Gastrocnemius medialis (tissue), 4 donors: ENCODE results near the gene SLAMF8.

Experiments used
- POLR2A ChIP-seq, 2 donors: fragments of 450-650 bp; IDR thresholded peaks; one replicate each; pipeline ENCODE4 v1.6.1; 2017; ENCODE audit warnings: antibody characterized with exemption in 2 of 2, mild to moderate bottlenecking in 2 of 2, moderate library complexity in 2 of 2
- TF ChIP-seq, protein P1 (sequence below), 5 experiments: fragments of 450-650 bp in 3 of 5; fragments of 200-600 bp in 2 of 5; sonication (generic) in 2 of 5; IDR thresholded peaks in 4 of 5; conservative IDR thresholded peaks in 1 of 5; 1 replicate in 4 of 5; 2 replicates in 1 of 5; pipeline ENCODE4 v1.5.1; 2016 to 2019; ENCODE audit warnings: antibody characterized with exemption in 5 of 5, mild to moderate bottlenecking in 3 of 5, moderate library complexity in 3 of 5

DNA sequence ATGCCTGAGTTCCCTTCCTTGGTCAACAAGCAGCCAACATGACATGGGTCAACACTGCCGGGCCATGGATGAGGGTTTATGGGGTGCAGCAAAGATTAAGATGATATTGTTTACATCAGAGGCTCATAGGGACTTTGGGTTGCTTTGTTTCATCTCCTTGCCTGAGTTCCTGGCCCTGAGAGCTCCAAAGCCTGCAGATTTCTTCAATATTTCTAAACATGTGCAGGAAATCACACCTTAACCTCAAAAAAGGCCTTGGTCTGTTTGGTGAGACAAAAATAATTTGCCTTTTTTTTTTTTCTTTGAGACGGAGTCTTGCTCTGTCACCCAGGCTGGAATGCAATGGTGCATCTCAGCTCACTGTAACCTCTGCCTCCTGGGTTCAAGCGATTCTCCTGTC lies 876 bp downstream of the SLAMF8 start:
- TF ChIP-seq, protein P1, sequence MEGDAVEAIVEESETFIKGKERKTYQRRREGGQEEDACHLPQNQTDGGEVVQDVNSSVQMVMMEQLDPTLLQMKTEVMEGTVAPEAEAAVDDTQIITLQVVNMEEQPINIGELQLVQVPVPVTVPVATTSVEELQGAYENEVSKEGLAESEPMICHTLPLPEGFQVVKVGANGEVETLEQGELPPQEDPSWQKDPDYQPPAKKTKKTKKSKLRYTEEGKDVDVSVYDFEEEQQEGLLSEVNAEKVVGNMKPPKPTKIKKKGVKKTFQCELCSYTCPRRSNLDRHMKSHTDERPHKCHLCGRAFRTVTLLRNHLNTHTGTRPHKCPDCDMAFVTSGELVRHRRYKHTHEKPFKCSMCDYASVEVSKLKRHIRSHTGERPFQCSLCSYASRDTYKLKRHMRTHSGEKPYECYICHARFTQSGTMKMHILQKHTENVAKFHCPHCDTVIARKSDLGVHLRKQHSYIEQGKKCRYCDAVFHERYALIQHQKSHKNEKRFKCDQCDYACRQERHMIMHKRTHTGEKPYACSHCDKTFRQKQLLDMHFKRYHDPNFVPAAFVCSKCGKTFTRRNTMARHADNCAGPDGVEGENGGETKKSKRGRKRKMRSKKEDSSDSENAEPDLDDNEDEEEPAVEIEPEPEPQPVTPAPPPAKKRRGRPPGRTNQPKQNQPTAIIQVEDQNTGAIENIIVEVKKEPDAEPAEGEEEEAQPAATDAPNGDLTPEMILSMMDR (IDR thresholded peaks at IDR 0.05 in 4 of 5, conservative IDR thresholded peaks at IDR 0.05 in 1 of 5), result no peak
- no peak for TF ChIP-seq POLR2A (IDR thresholded peaks at IDR 0.05)
